RWPE2 (cell line): ENCODE measurements around the gene ZNRF3.

Source experiments
- ATAC-seq: fragments of 200-7000 bp; cut with Tn5 transposase; 3 replicates; pipeline ENCODE4 v1.9.1; 2021; ENCODE audit warnings: low read depth
- DNase-seq: peaks from one replicate; pipeline ENCODE4 v3.0.0-alpha.2; 2020; ENCODE audit warnings: low spot score
- H3K27ac ChIP-seq: fragments of 450-650 bp; 2 replicates; pipeline ENCODE4 v1.5.1; 2017; ENCODE audit warnings: mild to moderate bottlenecking; ENCODE audit not compliant: poor library complexity, severe bottlenecking
- H3K27me3 ChIP-seq: fragments of 250-450 bp; sonication (Bioruptor Pico); 2 replicates; pipeline ENCODE4 v1.5.1; 2021; ENCODE audit warnings: mild to moderate bottlenecking, moderate library complexity; ENCODE audit not compliant: insufficient read depth, poor library complexity, severe bottlenecking
- H3K36me3 ChIP-seq: fragments of 250-450 bp; sonication (Bioruptor Pico); 2 replicates; pipeline ENCODE4 v1.5.1; 2020; ENCODE audit warnings: low read depth, mild to moderate bottlenecking, moderate library complexity
- H3K4me1 ChIP-seq: fragments of 250-450 bp; sonication (Bioruptor Pico); 2 replicates; pipeline ENCODE4 v1.5.1; 2021; ENCODE audit warnings: mild to moderate bottlenecking, moderate library complexity; ENCODE audit not compliant: insufficient read depth, poor library complexity, severe bottlenecking
- H3K4me3 ChIP-seq: fragments of 250-450 bp; sonication (Bioruptor Pico); 2 replicates; pipeline ENCODE4 v1.5.1; 2021; ENCODE audit warnings: mild to moderate bottlenecking, moderate library complexity; ENCODE audit not compliant: severe bottlenecking
- H3K9me3 ChIP-seq: fragments of 250-450 bp; sonication (Bioruptor Pico); 2 replicates; pipeline ENCODE4 v1.5.1; 2021; ENCODE audit warnings: mild to moderate bottlenecking, moderate library complexity; ENCODE audit not compliant: severe bottlenecking
- TF ChIP-seq, protein P1 (sequence below): fragments of 450-650 bp; IDR thresholded peaks from one replicate; pipeline ENCODE4 v1.5.1; 2017; ENCODE audit warnings: mild to moderate bottlenecking, moderate library complexity; ENCODE audit not compliant: poor library complexity, severe bottlenecking

ZNRF3 gene

DNA sequence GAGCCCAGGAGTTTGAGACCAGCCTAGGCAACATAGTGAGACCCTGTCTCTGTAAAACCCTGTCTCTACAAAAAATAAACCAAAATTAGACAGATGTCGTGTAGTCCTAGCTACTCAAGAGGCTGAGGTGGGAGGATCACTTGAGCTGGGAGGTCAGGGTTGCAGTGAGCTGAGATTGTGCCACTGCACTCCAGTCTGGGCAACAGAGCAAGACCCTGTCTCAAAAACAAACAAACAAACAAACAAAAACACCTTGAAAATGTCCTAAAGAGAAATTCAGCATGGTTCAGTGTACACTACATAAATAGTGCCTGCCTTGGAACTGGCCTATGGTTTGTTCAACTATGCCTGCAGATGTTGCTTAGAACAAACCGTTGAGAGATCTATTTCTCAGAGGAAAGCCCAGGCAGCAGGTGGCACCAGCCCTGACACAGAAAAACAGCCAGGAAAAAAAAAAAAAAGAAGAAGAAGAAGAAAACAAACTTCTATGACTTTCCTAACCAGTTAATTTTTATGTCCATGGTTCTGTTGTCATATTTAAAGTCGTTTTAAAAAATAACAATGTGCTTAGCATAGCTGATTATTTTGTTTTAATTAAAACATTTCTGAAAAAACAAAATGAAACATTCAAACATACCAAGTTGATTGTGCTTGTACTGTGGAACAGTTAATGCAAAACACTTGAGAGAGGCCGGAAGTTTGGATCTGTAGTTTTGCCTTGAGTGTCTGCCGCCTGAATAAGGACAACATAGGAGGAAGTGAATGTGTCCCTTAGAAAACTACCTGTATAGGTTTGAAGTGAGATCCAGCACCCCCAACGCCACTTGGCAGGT is 194.9 kb downstream of the ZNRF3 start:
- H3K4me3 ChIP-seq, result no peak overlapping the region
- H3K27me3 ChIP-seq, result no peaks in the 10 kb centered on the region
- TF ChIP-seq, protein P1, sequence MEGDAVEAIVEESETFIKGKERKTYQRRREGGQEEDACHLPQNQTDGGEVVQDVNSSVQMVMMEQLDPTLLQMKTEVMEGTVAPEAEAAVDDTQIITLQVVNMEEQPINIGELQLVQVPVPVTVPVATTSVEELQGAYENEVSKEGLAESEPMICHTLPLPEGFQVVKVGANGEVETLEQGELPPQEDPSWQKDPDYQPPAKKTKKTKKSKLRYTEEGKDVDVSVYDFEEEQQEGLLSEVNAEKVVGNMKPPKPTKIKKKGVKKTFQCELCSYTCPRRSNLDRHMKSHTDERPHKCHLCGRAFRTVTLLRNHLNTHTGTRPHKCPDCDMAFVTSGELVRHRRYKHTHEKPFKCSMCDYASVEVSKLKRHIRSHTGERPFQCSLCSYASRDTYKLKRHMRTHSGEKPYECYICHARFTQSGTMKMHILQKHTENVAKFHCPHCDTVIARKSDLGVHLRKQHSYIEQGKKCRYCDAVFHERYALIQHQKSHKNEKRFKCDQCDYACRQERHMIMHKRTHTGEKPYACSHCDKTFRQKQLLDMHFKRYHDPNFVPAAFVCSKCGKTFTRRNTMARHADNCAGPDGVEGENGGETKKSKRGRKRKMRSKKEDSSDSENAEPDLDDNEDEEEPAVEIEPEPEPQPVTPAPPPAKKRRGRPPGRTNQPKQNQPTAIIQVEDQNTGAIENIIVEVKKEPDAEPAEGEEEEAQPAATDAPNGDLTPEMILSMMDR, result no peak
- ATAC-seq, result no peak
- no peak for DNase-seq
- no peaks in the 10 kb centered on the region for H3K36me3 ChIP-seq
- no peaks in the 10 kb centered on the region for H3K4me1 ChIP-seq
- H3K27ac ChIP-seq, result no peak overlapping the region
- no peaks in the 10 kb centered on the region for H3K9me3 ChIP-seq

DNA sequence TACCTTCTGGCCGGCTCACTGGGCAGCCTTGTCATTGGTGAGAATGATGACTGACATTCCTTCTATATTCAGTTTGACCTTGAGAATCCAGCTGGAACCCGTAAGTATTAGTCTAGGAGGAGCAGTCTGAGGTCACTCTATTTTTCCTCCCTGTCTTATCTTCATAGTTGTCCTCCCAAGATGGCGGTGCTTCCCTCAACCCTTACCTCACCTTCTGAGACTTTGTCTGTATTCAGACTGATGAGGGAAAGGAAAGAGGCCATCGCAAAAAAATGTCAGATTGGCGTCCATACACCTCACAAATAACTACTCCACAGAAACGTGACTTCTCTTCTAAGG is 195.5 kb downstream of the ZNRF3 start:
- H3K27me3 ChIP-seq, result no peaks in the 10 kb centered on the region
- H3K4me1 ChIP-seq, result no peaks in the 10 kb centered on the region
- TF ChIP-seq, protein P1, result no peak
- no peaks in the 10 kb centered on the region for H3K9me3 ChIP-seq
- DNase-seq, result no peak
- ATAC-seq, result no peak
- H3K36me3 ChIP-seq, result no peaks in the 10 kb centered on the region
- H3K4me3 ChIP-seq, result no peak overlapping the region
- H3K27ac ChIP-seq, result no peak overlapping the region

DNA sequence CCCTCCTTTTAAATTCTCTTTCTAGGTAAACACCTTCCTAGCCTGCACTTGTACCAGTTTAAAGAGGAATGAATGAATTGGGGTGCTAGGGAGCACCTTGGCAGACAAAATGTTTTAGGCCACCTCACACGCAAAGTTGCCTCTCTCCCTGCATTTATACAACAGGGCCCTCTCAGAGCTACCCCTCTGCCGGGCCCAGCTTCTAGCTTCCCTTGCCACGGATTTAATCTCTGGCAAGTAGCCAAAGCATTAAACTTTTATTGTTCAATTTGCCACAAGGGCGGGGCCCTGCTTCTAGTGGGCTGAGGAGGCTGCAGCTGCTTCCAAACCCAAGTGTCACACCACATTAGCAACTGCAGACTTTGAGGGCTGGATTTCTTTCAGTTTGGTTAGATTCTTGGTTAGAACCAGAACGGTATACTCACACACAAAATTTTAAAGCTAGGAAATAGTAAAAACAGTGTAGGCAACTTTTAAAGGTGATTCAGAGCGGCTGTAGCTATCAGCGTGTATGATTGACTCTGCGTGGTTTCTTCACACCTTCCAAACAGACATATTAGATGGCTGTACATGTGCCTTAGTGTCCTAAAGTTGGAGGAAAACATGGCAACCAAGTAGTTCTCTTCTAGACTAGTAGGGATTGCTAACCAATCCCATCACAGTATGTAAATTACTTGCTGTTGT is 196.0 kb downstream of the ZNRF3 start:
- Histone ChIP-seq H3K27me3 (no peaks in the 10 kb centered on the region), H3K4me3 (no peak overlapping the region), H3K9me3 (no peaks in the 10 kb centered on the region), H3K27ac (no peak overlapping the region), H3K36me3 (no peaks in the 10 kb centered on the region), H3K4me1 (no peaks in the 10 kb centered on the region)
- TF ChIP-seq, protein P1, result no peak
- DNase-seq (no peak), ATAC-seq (no peak)

DNA sequence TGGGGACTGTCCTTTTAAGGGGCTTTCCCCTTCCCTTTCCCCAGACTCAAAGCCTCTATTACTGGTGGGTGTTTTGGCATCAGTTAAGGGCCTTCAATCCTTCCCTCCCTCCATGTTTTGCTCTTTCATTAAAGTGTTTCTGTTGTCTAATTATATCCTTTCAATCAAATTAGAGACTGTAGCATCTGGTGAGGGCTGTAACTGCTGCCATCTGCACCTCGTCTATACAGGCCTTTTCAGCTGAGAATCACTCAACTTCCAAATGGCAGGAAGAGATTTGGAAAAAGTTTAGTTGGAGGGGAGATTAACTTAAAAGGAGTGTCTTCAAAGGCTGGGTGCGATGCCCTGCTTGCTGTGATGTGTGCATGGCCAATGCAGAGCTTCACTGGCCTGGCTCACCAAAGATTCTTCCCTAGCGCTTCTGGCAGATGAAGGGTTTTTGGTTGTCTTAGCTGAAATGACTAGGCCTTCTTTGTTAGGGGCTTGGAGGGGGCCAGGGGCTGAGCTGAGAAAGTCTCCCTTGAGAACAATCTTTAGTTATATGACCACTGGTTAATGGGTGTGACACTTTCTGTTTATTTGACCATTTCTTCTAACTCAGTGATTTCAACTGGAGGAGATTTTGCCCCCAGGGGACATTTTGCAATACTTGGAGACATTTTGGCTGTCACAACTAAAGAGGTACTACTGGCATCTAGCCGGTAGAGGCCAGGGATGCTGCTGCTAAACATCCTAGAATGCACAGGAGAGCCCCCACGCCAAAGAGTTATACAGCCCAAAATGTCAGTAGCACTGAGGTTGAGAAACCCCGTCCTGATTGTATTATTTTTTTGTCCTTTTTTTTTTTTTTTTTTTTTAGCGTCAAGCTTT is 197.0 kb downstream of the ZNRF3 start:
- DNase-seq, result no peak
- TF ChIP-seq, protein P1, result no peak
- no peaks in the 10 kb centered on the region for H3K4me1 ChIP-seq
- no peak overlapping the region for H3K27ac ChIP-seq
- no peak for ATAC-seq
- H3K4me3 ChIP-seq, result no peak overlapping the region
- H3K9me3 ChIP-seq, result no peaks in the 10 kb centered on the region
- H3K27me3 ChIP-seq, result no peaks in the 10 kb centered on the region
- H3K36me3 ChIP-seq, result no peaks in the 10 kb centered on the region
